ENCODE results near the gene ANKRD50. TPM values are rescaled to one million over a fixed set of nuclear protein-coding genes. Genes with fewer than 3 reads are reported as not detected.
A peak's percentile ranks its signal among the peaks of the same experiment; 100 is the strongest.

Gene ANKRD50
- total RNA-seq, 2 donors from 2014 or later: 7.1 to 14.0 TPM

GRCh38 chr4:124722071-124722470, 9.5 kb upstream of the ANKRD50 start:
- no peaks in the 10 kb centered on the region for H3K4me1 ChIP-seq
- H3K27me3 ChIP-seq: no peaks in the 10 kb centered on the region
- no peak overlapping the region for H3K9ac ChIP-seq (ENCODE audit: low read depth in 2 of 2, low read length in 2 of 2)
- H3K4me3 ChIP-seq: no peak overlapping the region
- no peaks in the 10 kb centered on the region for H3K36me3 ChIP-seq
- intact Hi-C loops (cut with DNase I): no loop called here
- no peak for TF ChIP-seq CTCF (IDR thresholded peaks at IDR 0.05)
- no peak overlapping the region for H3K27ac ChIP-seq
- DNase-seq: no peak
- H3K9me3 ChIP-seq: no peaks in the 10 kb centered on the region

- H3K36me3 ChIP-seq: no peaks in the 10 kb centered on the region
- H3K27ac ChIP-seq: no peak overlapping the region
- intact Hi-C loops (cut with DNase I): no loop called here
- H3K4me1 ChIP-seq: no peaks in the 10 kb centered on the region
- H3K9me3 ChIP-seq: no peaks in the 10 kb centered on the region
- no peaks in the 10 kb centered on the region for H3K27me3 ChIP-seq
- TF ChIP-seq CTCF (IDR thresholded peaks at IDR 0.05): no peak
- no peak overlapping the region for H3K9ac ChIP-seq (ENCODE audit: low read depth in 2 of 2, low read length in 2 of 2)
- DNase-seq: no peak
- no peak overlapping the region for H3K4me3 ChIP-seq
These were observed 4.6 kb upstream of the ANKRD50 start for GRCh38 chr4:124717101-124717500.

- Histone ChIP-seq H3K4me1 (peaks cover 5% of the 10 kb centered on the region), H3K9ac (ENCODE audit: low read depth in 2 of 2, low read length in 2 of 2) (peak overlapping the region; percentile 60 to 81), H3K4me3 (peak overlapping the region; percentile 69), H3K9me3 (no peaks in the 10 kb centered on the region), H3K36me3 (no peaks in the 10 kb centered on the region), H3K27me3 (no peaks in the 10 kb centered on the region), H3K27ac (peak overlapping the region; percentile 93)
- peak; percentile 70 for DNase-seq
- no peak for TF ChIP-seq CTCF (IDR thresholded peaks at IDR 0.05)
- intact Hi-C loops (cut with DNase I): no loop called here
These were observed 657 bp upstream of the ANKRD50 start for GRCh38 chr4:124713185-124713592.

- Histone ChIP-seq H3K27ac (peak overlapping the region; percentile 93), H3K4me3 (peak overlapping the region; percentile 69), H3K4me1 (peaks cover 5% of the 10 kb centered on the region), H3K9ac (ENCODE audit: low read depth in 2 of 2, low read length in 2 of 2) (peak overlapping the region; percentile 87 to 93), H3K9me3 (no peaks in the 10 kb centered on the region), H3K36me3 (no peaks in the 10 kb centered on the region), H3K27me3 (no peaks in the 10 kb centered on the region)
- DNase-seq: peak; percentile 75
- no peak for TF ChIP-seq CTCF (IDR thresholded peaks at IDR 0.05)
- intact Hi-C loops (cut with DNase I): no loop called here
These were observed 811 bp downstream of the ANKRD50 start for GRCh38 chr4:124711471-124712371.

- Histone ChIP-seq H3K9ac (ENCODE audit: low read depth in 2 of 2, low read length in 2 of 2) (peak overlapping the region in 1 of 2 donors; percentile 62), H3K27ac (peak overlapping the region; percentile 93), H3K27me3 (no peaks in the 10 kb centered on the region), H3K4me1 (peaks cover 5% of the 10 kb centered on the region), H3K36me3 (no peaks in the 10 kb centered on the region), H3K4me3 (peak overlapping the region; percentile 69), H3K9me3 (no peaks in the 10 kb centered on the region)
- intact Hi-C loops (cut with DNase I): no loop called here
- DNase-seq: peak; percentile 23
- TF ChIP-seq CTCF (IDR thresholded peaks at IDR 0.05): no peak
These were observed 1.6 kb downstream of the ANKRD50 start for GRCh38 chr4:124710911-124711310.
